ENCODE measurements around the gene NRSN2.
"Not testable (repeated sequence)": the region's sequence is repeated elsewhere in the genome, so short reads cannot be mapped to it uniquely, and the experiment has no call there.

The NRSN2 gene

GRCh38 chr20:346033-346639, 775 bp upstream of the NRSN2 start:
- H3K4me3 ChIP-seq (replicated peaks; ENCODE audit: low read depth, low read length) = peak overlapping the region; percentile 75
- TF ChIP-seq CTCF (IDR thresholded peaks at IDR 0.05; ENCODE audit: low read depth, low read length, missing control alignments) = no peak
- no peak for DNase-seq (ENCODE audit: extremely low read depth, low read depth)

- peak overlapping the region; percentile 75 for H3K4me3 ChIP-seq (replicated peaks; ENCODE audit: low read depth, low read length)
- no peak for TF ChIP-seq CTCF (IDR thresholded peaks at IDR 0.05; ENCODE audit: low read depth, low read length, missing control alignments)
- DNase-seq (ENCODE audit: extremely low read depth, low read depth) = no peak
Measured at GRCh38 chr20:347317-347639, 367 bp downstream of the NRSN2 start.

GRCh38 chr20:347640-348484, 951 bp downstream of the NRSN2 start:
- H3K4me3 ChIP-seq (replicated peaks; ENCODE audit: low read depth, low read length) = peak overlapping the region; percentile 75
- no peak for TF ChIP-seq CTCF (IDR thresholded peaks at IDR 0.05; ENCODE audit: low read depth, low read length, missing control alignments)
- DNase-seq (ENCODE audit: extremely low read depth, low read depth) = no peak

GRCh38 chr20:348972-349841, 2.3 kb downstream of the NRSN2 start:
- no peak for TF ChIP-seq CTCF (IDR thresholded peaks at IDR 0.05; ENCODE audit: low read depth, low read length, missing control alignments)
- no peak for DNase-seq (ENCODE audit: extremely low read depth, low read depth)
- H3K4me3 ChIP-seq (replicated peaks; ENCODE audit: low read depth, low read length) = no peak overlapping the region; the same call in 1 of the 2 replicates

DNA sequence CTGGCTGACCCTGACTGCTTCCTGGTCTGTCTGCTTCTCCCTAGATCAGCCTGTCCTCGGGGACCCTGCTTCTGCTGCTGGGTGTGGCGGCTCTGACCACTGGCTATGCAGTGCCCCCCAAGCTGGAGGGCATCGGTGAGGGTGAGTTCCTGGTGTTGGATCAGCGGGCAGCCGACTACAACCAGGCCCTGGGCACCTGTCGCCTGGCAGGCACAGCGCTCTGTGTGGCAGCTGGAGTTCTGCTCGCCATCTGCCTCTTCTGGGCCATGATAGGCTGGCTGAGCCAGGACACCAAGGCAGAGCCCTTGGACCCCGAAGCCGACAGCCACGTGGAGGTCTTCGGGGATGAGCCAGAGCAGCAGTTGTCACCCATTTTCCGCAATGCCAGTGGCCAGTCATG, 6.3 kb downstream of the NRSN2 start:
- no peak for TF ChIP-seq CTCF (IDR thresholded peaks at IDR 0.05; ENCODE audit: low read depth, low read length, missing control alignments)
- no peak for DNase-seq (ENCODE audit: extremely low read depth, low read depth)
- H3K4me3 ChIP-seq (replicated peaks; ENCODE audit: low read depth, low read length) = no peak overlapping the region

DNA sequence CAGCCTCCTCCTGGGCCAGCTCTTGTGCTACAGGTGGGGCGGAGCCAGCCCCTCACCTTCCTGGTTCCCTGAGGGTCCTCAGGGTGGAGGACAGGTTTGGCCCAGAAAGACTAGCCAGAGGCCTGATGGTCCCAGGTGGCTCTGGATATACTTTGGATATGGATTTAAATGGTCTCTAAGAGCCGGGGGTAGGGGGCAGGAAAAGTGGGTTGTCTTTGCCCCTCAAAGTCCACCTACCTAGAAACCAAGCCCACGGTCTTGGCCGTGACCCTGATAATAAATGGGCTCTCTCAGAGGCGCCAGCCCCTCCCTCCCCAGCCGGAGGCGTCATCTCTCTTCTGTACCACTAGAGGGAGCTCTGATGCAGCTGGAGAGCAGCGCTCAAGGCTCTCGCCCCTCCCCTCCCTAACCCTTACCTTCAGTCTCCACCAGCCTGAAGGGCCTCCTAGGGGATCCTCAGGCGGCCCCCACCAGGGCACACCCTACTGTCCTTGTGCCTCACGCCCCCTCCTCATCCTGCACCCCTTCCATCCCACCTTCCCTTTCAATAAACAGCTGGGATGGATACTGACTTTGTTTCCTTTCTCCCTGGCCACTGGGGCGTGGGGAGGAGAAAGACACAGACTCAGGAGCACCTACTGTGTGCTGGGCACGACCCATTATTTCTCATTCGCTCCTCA, 7.5 kb downstream of the NRSN2 start:
- no peak for DNase-seq (ENCODE audit: extremely low read depth, low read depth)
- TF ChIP-seq CTCF (IDR thresholded peaks at IDR 0.05; ENCODE audit: low read depth, low read length, missing control alignments) = peak; percentile 94
- H3K4me3 ChIP-seq (replicated peaks; ENCODE audit: low read depth, low read length) = no peak overlapping the region

- DNase-seq (ENCODE audit: extremely low read depth, low read depth); H3K4me3 ChIP-seq (replicated peaks; ENCODE audit: low read depth, low read length): not testable (repeated sequence)
Measured at GRCh38 chr20:356154-356553, 9.2 kb downstream of the NRSN2 start.

Measured in HFF-Myc (cell line).